ENCODE measurements around the gene C1orf226. TPM values are rescaled to one million over a fixed set of nuclear protein-coding genes. Genes with fewer than 3 reads are reported as not detected.
A peak's percentile ranks its signal among the peaks of the same experiment; 100 is the strongest.

C1orf226 gene
- total RNA-seq (ENCODE audit: low replicate concordance) = 12.6 and 15.8 TPM in 2 replicates
- long read RNA-seq, full-length matches to known transcripts = 1 of 14 reads
- long read RNA-seq, partial matches to known transcripts = 13 of 14 reads
- long read RNA-seq, other reads (novel, unspliced or antisense) = 0 of 14 reads

GRCh38 chr1:162381383-162381782 is at the start of gene C1orf226:
Gene C1orf226 (plus strand): TSS chr1:162381728. CDS start chr1:162381902, 174 bp downstream.
- peak within 1 kb of the TSS; percentile 86 for H3K27ac Mint-ChIP-seq
- peaks cover 15% of the 10 kb centered on the region for H3K36me3 Mint-ChIP-seq
- H3K9me3 Mint-ChIP-seq = peaks cover 5% of the 10 kb centered on the region
- H3K27me3 Mint-ChIP-seq = no peaks in the 10 kb centered on the region
- peaks cover 22% of the 10 kb centered on the region for H3K4me1 Mint-ChIP-seq (ENCODE audit: unreplicated experiment)
- TF ChIP-seq CTCF (conservative IDR thresholded peaks at IDR 0.05) = no peak
- DNase-seq (ENCODE audit: extremely low spot score, unreplicated experiment) = peak; percentile 31
- H3K4me3 Mint-ChIP-seq = peak within 1 kb of the TSS; percentile 11

- TF ChIP-seq CTCF (conservative IDR thresholded peaks at IDR 0.05) = no peak
- no peak overlapping the region for H3K4me3 Mint-ChIP-seq
- no peaks in the 10 kb centered on the region for H3K9me3 Mint-ChIP-seq
- no peak for DNase-seq (ENCODE audit: extremely low spot score, unreplicated experiment)
- no peak overlapping the region for H3K27ac Mint-ChIP-seq
- no peaks in the 10 kb centered on the region for H3K27me3 Mint-ChIP-seq
- H3K4me1 Mint-ChIP-seq (ENCODE audit: unreplicated experiment) = peaks cover 5% of the 10 kb centered on the region
- no peaks in the 10 kb centered on the region for H3K36me3 Mint-ChIP-seq
Measured at GRCh38 chr1:162333991-162334390, 47.5 kb upstream of the C1orf226 start.

- peaks cover 3% of the 10 kb centered on the region for H3K4me1 Mint-ChIP-seq (ENCODE audit: unreplicated experiment)
- H3K27ac Mint-ChIP-seq = no peak overlapping the region
- no peaks in the 10 kb centered on the region for H3K9me3 Mint-ChIP-seq
- H3K4me3 Mint-ChIP-seq = no peak overlapping the region
- TF ChIP-seq CTCF (conservative IDR thresholded peaks at IDR 0.05) = no peak
- H3K36me3 Mint-ChIP-seq = no peaks in the 10 kb centered on the region
- H3K27me3 Mint-ChIP-seq = no peaks in the 10 kb centered on the region
- DNase-seq (ENCODE audit: extremely low spot score, unreplicated experiment) = no peak
Measured at GRCh38 chr1:162335126-162335525, 46.4 kb upstream of the C1orf226 start.

GRCh38 chr1:162336621-162337285 is 44.8 kb upstream of the C1orf226 start:
- DNase-seq (ENCODE audit: extremely low spot score, unreplicated experiment) = no peak
- Mint-ChIP-seq H3K27ac (no peak overlapping the region), H3K36me3 (peaks cover 3% of the 10 kb centered on the region), H3K27me3 (no peaks in the 10 kb centered on the region), H3K4me3 (no peak overlapping the region), H3K4me1 (ENCODE audit: unreplicated experiment) (no peaks in the 10 kb centered on the region), H3K9me3 (no peaks in the 10 kb centered on the region)
- TF ChIP-seq CTCF (conservative IDR thresholded peaks at IDR 0.05) = no peak

GRCh38 chr1:162342452-162342983 is 39.0 kb upstream of the C1orf226 start:
- no peak for TF ChIP-seq CTCF (conservative IDR thresholded peaks at IDR 0.05)
- Mint-ChIP-seq H3K4me3 (no peak overlapping the region), H3K27me3 (no peaks in the 10 kb centered on the region), H3K36me3 (peaks cover 5% of the 10 kb centered on the region), H3K4me1 (ENCODE audit: unreplicated experiment) (peaks cover 6% of the 10 kb centered on the region), H3K27ac (no peak overlapping the region), H3K9me3 (no peaks in the 10 kb centered on the region)
- DNase-seq (ENCODE audit: extremely low spot score, unreplicated experiment) = no peak

Data from type B pancreatic cell (in vitro differentiated cells).